Measurements from ENCODE around the gene POLR2L.

Gene POLR2L

DNA sequence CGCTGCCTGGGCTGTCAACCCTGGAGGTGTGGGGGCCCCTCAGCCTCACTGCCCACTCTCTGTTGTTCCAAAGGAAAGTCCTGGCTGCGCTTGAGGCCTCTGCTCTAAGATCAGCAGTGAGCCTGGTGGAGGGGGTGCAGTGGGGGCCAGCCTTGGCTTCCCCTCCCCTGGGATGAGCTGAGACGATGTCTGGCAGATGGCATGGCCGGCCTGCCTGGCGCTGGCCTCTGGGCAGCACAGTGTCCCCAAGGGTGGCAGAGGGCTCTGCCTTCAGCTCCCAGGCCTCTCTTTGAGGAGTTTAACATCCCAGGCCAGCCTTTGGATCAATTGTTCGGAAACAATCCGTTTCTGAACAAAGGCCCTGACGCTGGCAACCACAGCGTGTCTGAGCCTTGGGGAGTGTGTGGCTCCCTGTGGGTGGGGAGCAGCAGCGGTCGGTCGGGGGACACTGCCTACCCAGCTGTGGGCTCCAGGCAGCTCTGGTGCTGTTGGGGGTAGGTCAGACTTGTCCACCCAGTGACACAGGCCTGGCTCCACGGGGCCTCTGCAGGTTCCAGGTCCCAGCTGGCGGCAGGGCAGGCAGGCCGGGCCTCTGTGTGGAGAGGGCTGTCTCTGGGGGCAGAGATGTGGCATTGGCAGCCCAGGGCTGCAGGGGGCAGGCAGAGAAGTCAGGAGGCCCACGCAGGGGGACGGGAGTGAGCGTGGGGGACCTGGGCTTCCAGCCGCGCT lies 12.4 kb upstream of the POLR2L start:
- Histone ChIP-seq H3F3A (ENCODE audit: insufficient read depth) (no peaks in the 10 kb centered on the region), H3K9ac (ENCODE audit: low read length) (no peak overlapping the region), H3K9me3 (ENCODE audit: insufficient read depth, low read length) (no peaks in the 10 kb centered on the region), H3K4me3 (ENCODE audit: insufficient read depth, low read length, poor library complexity, severe bottlenecking) (no peak overlapping the region), H3K27me3 (ENCODE audit: low read length) (no peaks in the 10 kb centered on the region), H3K36me3 (ENCODE audit: low read length) (no peaks in the 10 kb centered on the region), H3K4me2 (ENCODE audit: low read depth, low read length, poor library complexity, severe bottlenecking) (no peak overlapping the region), H3K79me2 (ENCODE audit: insufficient read depth, low read length) (no peaks in the 10 kb centered on the region), H4K20me1 (ENCODE audit: low read depth, low read length) (no peaks in the 10 kb centered on the region), H2AFZ (ENCODE audit: low read depth, low read length, severe bottlenecking) (no peak overlapping the region), H3K27ac (ENCODE audit: low read depth, low read length) (no peak overlapping the region), H3K9me2 (replicated peaks; ENCODE audit: insufficient read depth, low read length) (no peaks in the 10 kb centered on the region)
- no peak for TF ChIP-seq EZH2phosphoT487 (conservative IDR thresholded peaks at IDR 0.05; ENCODE audit: low read length)
- TF ChIP-seq, protein P1, sequence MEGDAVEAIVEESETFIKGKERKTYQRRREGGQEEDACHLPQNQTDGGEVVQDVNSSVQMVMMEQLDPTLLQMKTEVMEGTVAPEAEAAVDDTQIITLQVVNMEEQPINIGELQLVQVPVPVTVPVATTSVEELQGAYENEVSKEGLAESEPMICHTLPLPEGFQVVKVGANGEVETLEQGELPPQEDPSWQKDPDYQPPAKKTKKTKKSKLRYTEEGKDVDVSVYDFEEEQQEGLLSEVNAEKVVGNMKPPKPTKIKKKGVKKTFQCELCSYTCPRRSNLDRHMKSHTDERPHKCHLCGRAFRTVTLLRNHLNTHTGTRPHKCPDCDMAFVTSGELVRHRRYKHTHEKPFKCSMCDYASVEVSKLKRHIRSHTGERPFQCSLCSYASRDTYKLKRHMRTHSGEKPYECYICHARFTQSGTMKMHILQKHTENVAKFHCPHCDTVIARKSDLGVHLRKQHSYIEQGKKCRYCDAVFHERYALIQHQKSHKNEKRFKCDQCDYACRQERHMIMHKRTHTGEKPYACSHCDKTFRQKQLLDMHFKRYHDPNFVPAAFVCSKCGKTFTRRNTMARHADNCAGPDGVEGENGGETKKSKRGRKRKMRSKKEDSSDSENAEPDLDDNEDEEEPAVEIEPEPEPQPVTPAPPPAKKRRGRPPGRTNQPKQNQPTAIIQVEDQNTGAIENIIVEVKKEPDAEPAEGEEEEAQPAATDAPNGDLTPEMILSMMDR (IDR thresholded peaks at IDR 0.05; ENCODE audit: insufficient read depth, low read length, poor library complexity, severe bottlenecking), result no peak

DNA sequence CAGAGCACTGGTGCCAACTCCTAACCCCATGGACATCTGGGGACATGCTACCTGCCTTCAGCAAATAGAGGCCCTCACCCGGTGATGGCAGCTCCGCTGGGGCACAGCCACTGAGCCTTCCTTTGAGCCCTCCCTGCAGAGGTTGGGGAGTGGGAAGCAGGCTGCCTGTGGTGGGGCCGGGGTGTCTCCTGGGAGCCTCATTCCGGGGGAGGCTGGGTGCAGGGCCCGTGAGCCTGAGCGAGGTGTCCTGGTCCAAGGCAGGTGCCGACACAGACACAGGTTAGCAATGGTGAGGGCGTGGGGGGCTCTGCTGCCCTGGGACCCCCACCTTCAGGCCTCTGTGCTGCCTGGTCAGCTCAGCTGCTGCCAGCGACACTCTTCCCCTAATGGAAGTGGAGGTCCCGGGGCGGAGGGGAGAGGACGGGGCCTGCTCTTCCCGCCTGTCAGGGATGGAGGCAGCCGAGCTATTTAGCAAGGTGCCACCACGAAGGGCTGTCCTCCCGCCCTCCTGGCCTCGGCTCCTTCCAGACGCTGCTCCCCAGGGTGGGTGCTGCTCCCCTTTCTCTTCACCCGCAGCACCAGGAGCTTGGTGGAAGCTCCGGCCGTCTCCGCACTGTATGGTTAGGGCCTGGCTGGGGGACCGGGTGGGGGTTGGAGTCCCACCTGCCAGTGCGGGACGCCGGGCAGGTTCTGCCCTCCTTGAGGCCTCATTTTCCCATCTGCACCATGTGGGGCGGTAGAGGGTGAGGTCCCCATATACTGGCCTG lies 11.5 kb upstream of the POLR2L start:
- Histone ChIP-seq H3K27me3 (ENCODE audit: low read length) (no peaks in the 10 kb centered on the region), H3K4me2 (ENCODE audit: low read depth, low read length, poor library complexity, severe bottlenecking) (no peak overlapping the region), H3K79me2 (ENCODE audit: insufficient read depth, low read length) (no peaks in the 10 kb centered on the region), H2AFZ (ENCODE audit: low read depth, low read length, severe bottlenecking) (no peak overlapping the region), H3K36me3 (ENCODE audit: low read length) (no peaks in the 10 kb centered on the region), H3K27ac (ENCODE audit: low read depth, low read length) (no peak overlapping the region), H3K4me3 (ENCODE audit: insufficient read depth, low read length, poor library complexity, severe bottlenecking) (no peak overlapping the region), H3K9me2 (replicated peaks; ENCODE audit: insufficient read depth, low read length) (no peaks in the 10 kb centered on the region), H3K9ac (ENCODE audit: low read length) (no peak overlapping the region), H4K20me1 (ENCODE audit: low read depth, low read length) (no peaks in the 10 kb centered on the region), H3F3A (ENCODE audit: insufficient read depth) (no peaks in the 10 kb centered on the region), H3K9me3 (ENCODE audit: insufficient read depth, low read length) (no peaks in the 10 kb centered on the region)
- TF ChIP-seq, protein P1 (IDR thresholded peaks at IDR 0.05; ENCODE audit: insufficient read depth, low read length, poor library complexity, severe bottlenecking), result no peak
- no peak for TF ChIP-seq EZH2phosphoT487 (conservative IDR thresholded peaks at IDR 0.05; ENCODE audit: low read length)

DNA sequence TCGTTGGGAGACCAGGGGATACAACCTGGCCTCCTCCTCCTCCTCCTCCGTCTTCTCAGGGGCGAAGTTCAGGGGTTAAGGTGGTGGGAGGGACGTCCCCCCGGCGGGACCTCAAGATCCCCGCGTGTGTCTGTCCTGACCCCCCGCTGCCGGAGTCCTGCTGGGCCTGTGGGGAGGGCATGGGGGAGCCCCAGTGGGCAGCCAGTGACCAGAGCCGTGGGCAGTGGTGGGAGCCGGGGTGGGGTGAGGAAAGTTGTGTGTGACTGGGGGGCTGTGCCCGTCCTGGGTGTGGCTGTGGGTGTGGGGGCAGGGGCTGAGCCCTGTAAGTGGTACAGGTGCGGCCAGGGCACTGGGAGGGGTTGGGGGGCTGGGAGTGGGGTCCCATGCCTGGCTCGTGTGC lies 10.4 kb upstream of the POLR2L start:
- no peaks in the 10 kb centered on the region for H3K9me3 ChIP-seq (ENCODE audit: insufficient read depth, low read length)
- H3K9ac ChIP-seq (ENCODE audit: low read length), result no peak overlapping the region
- H3K27ac ChIP-seq (ENCODE audit: low read depth, low read length), result no peak overlapping the region
- H3K9me2 ChIP-seq (replicated peaks; ENCODE audit: insufficient read depth, low read length), result no peaks in the 10 kb centered on the region
- TF ChIP-seq, protein P1 (IDR thresholded peaks at IDR 0.05; ENCODE audit: insufficient read depth, low read length, poor library complexity, severe bottlenecking), result no peak
- TF ChIP-seq EZH2phosphoT487 (conservative IDR thresholded peaks at IDR 0.05; ENCODE audit: low read length), result no peak
- H2AFZ ChIP-seq (ENCODE audit: low read depth, low read length, severe bottlenecking), result no peak overlapping the region
- H4K20me1 ChIP-seq (ENCODE audit: low read depth, low read length), result no peaks in the 10 kb centered on the region
- H3K79me2 ChIP-seq (ENCODE audit: insufficient read depth, low read length), result no peaks in the 10 kb centered on the region
- no peak overlapping the region for H3K4me2 ChIP-seq (ENCODE audit: low read depth, low read length, poor library complexity, severe bottlenecking)
- H3F3A ChIP-seq (ENCODE audit: insufficient read depth), result no peaks in the 10 kb centered on the region
- H3K36me3 ChIP-seq (ENCODE audit: low read length), result no peaks in the 10 kb centered on the region
- H3K4me3 ChIP-seq (ENCODE audit: insufficient read depth, low read length, poor library complexity, severe bottlenecking), result no peak overlapping the region
- no peaks in the 10 kb centered on the region for H3K27me3 ChIP-seq (ENCODE audit: low read length)
